Measurements from ENCODE around the gene EXD2.

- TF ChIP-seq SUZ12 (IDR thresholded peaks at IDR 0.05; ENCODE audit: unreplicated experiment) (no peak), RELB (IDR thresholded peaks at IDR 0.05; ENCODE audit: low read depth) (no peak), CTCF (IDR thresholded peaks at IDR 0.05 in 2 of 3, conservative IDR thresholded peaks at IDR 0.05 in 1 of 3; ENCODE audit: control insufficient read depth in 2 of 3, extremely low read depth in 1 of 3, insufficient read depth in 1 of 3, low read depth in 3 of 3, low read length in 3 of 3) (no peak), TAF1 (IDR thresholded peaks at IDR 0.05; ENCODE audit: borderline replicate concordance, low read depth, low read length) (no peak), POLR2A (IDR thresholded peaks at IDR 0.05; ENCODE audit: low read depth, low read length) (no peak), PAX5 (IDR thresholded peaks at IDR 0.05; ENCODE audit: borderline replicate concordance, low read depth, low read length) (no peak), CBX3 (IDR thresholded peaks at IDR 0.05; ENCODE audit: borderline replicate concordance, low read depth) (no peak), SMC3 (IDR thresholded peaks at IDR 0.05; ENCODE audit: borderline replicate concordance, low read length) (no peak), POU2F2 (IDR thresholded peaks at IDR 0.05; ENCODE audit: borderline replicate concordance, low read depth, low read length) (no peak), ATF3 (IDR thresholded peaks at IDR 0.05; ENCODE audit: borderline replicate concordance, extremely low read depth, low read depth, low read length) (no peak), CREM (IDR thresholded peaks at IDR 0.05; ENCODE audit: low read depth) (no peak), POLR2AphosphoS5 (IDR thresholded peaks at IDR 0.05; ENCODE audit: low read length) (no peak)
Measured at GRCh38 chr14:69235708-69236107, 44.4 kb downstream of the EXD2 start.
